Smooth muscle cell (in vitro differentiated cells): Measurements from ENCODE around the gene ABCF1. TPM values are rescaled to one million over a fixed set of nuclear protein-coding genes. Genes with fewer than 3 reads are reported as not detected.

Experiments
- DNase-seq: peaks from one replicate; lab custom pipeline; 2025; ENCODE audit not compliant: unreplicated experiment; lab: John Stamatoyannopoulos, UW
- H2AFZ ChIP-seq: fragments of 200-600 bp; sonication (generic); 2 replicates; pipeline ENCODE4 v1.6.0; 2016; ENCODE audit warnings: antibody characterized with exemption, low read depth, mild to moderate bottlenecking
- H3F3A ChIP-seq: fragments of 200-600 bp; sonication (generic); 2 replicates; pipeline ENCODE4 v1.6.0; 2017; ENCODE audit warnings: antibody characterized with exemption, low read depth
- H3K27ac ChIP-seq: fragments of 200-600 bp; sonication (generic); 2 replicates; pipeline ENCODE4 v1.5.1; 2016; ENCODE audit warnings: low read depth, mild to moderate bottlenecking
- H3K27me3 ChIP-seq: fragments of 200-600 bp; sonication (generic); 2 replicates; pipeline ENCODE4 v1.6.1; 2016; ENCODE audit warnings: low read depth, mild to moderate bottlenecking
- H3K36me3 ChIP-seq: fragments of 200-600 bp; sonication (generic); 2 replicates; pipeline ENCODE4 v1.5.1; 2016; ENCODE audit warnings: low read depth
- H3K4me1 ChIP-seq: fragments of 200-600 bp; sonication (generic); 2 replicates; pipeline ENCODE4 v1.5.1; 2016; ENCODE audit warnings: low read depth
- H3K4me2 ChIP-seq: fragments of 200-600 bp; sonication (generic); 2 replicates; pipeline ENCODE4 v1.6.0; 2016; ENCODE audit warnings: mild to moderate bottlenecking
- H3K4me3 ChIP-seq: fragments of 200-600 bp; sonication (generic); 2 replicates; pipeline ENCODE4 v1.5.1; 2016; ENCODE audit warnings: mild to moderate bottlenecking
- H3K79me2 ChIP-seq: fragments of 200-600 bp; sonication (generic); 2 replicates; pipeline ENCODE4 v1.6.0; 2016; ENCODE audit warnings: low read depth, mild to moderate bottlenecking
- H3K9ac ChIP-seq: fragments of 200-600 bp; sonication (generic); 2 replicates; pipeline ENCODE4 v1.6.0; 2016; ENCODE audit warnings: low read depth
- H3K9me3 ChIP-seq: fragments of 200-600 bp; sonication (generic); replicated peaks from 2 replicates; pipeline ENCODE4 v1.5.1; 2016; ENCODE audit warnings: low read depth
- H4K20me1 ChIP-seq: fragments of 200-600 bp; sonication (generic); 2 replicates; pipeline ENCODE4 v1.6.0; 2016; ENCODE audit warnings: low read depth
- WGBS: methylation state at CpG from one replicate; pipeline ENCODE4 v1.1.7; 2016; ENCODE audit warnings: low lambda C conversion rate; 5-methylcytosine and 5-hydroxymethylcytosine counted together
- polyA plus RNA-seq: library from polyadenylated mRNA; unstranded; fragments of >200 nt; fragmentation: Nextera tagmentation; extraction: Ambion mirVana; gene quantifications from 2 replicates; pipeline ENCODE4 v1.2.1, GENCODE V29; 2016
- total RNA-seq: library from RNA; depleted of rRNA; stranded (reverse); fragments of >200 nt; gene quantifications from 2 replicates; pipeline ENCODE4 v1.2.3, GENCODE V29; 2014
- TF ChIP-seq, protein P1 (sequence below): fragments of 200-600 bp; sonication (generic); IDR thresholded peaks from 2 replicates; pipeline ENCODE4 v1.5.1; 2017; ENCODE audit warnings: borderline replicate concordance, mild to moderate bottlenecking, antibody characterized with exemption; ENCODE audit not compliant: insufficient read depth, poor library complexity, severe bottlenecking

Gene ABCF1
- total and polyA plus RNA-seq, 2 experiments from 2014 or later = 34.7 to 39.1 TPM

- no peak overlapping the region for H2AFZ ChIP-seq
- peaks cover 7% of the 10 kb centered on the region for H3F3A ChIP-seq
- no peak overlapping the region for H3K27ac ChIP-seq
- H3K9me3 ChIP-seq = no peaks in the 10 kb centered on the region
- H3K79me2 ChIP-seq = peaks cover 26% of the 10 kb centered on the region
- peaks cover 16% of the 10 kb centered on the region for H4K20me1 ChIP-seq
- no peak overlapping the region for H3K4me2 ChIP-seq
- H3K36me3 ChIP-seq = no peaks in the 10 kb centered on the region
- no peak for DNase-seq
- TF ChIP-seq, protein P1, sequence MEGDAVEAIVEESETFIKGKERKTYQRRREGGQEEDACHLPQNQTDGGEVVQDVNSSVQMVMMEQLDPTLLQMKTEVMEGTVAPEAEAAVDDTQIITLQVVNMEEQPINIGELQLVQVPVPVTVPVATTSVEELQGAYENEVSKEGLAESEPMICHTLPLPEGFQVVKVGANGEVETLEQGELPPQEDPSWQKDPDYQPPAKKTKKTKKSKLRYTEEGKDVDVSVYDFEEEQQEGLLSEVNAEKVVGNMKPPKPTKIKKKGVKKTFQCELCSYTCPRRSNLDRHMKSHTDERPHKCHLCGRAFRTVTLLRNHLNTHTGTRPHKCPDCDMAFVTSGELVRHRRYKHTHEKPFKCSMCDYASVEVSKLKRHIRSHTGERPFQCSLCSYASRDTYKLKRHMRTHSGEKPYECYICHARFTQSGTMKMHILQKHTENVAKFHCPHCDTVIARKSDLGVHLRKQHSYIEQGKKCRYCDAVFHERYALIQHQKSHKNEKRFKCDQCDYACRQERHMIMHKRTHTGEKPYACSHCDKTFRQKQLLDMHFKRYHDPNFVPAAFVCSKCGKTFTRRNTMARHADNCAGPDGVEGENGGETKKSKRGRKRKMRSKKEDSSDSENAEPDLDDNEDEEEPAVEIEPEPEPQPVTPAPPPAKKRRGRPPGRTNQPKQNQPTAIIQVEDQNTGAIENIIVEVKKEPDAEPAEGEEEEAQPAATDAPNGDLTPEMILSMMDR = no peak
- no peak overlapping the region for H3K9ac ChIP-seq
- H3K4me3 ChIP-seq = no peak overlapping the region
- WGBS = 78% methylated on average over 3 of the region's 3 CpGs
- peaks cover 21% of the 10 kb centered on the region for H3K4me1 ChIP-seq
- no peaks in the 10 kb centered on the region for H3K27me3 ChIP-seq
Observed at GRCh38 chr6:30568245-30568644, 3.0 kb upstream of the ABCF1 start.

DNA sequence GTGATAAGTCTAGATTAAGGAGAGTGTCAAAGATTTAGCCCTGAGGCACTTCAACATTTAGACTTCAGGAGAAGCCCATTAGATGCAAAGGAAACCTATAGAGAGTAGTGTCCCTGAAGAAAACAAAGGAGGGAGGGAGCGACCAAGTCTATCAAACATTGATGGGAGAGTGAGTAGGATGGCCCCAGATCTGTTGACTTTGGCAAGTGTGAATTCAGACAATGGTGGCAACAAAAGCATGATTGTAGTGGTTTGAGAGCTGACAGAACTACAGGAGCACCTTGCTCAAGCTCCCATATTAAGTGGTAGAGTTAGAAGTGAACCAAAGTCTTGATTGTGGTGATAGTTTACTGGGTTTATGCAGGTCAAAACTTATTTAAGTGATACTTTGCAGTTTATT lies 979 bp upstream of the ABCF1 start:
- H3K9me3 ChIP-seq = no peaks in the 10 kb centered on the region
- 88% methylated on average over 1 of the region's 1 CpG for WGBS
- no peak for DNase-seq
- TF ChIP-seq, protein P1 = no peak
- H3K4me1 ChIP-seq = peaks cover 21% of the 10 kb centered on the region
- H3K27me3 ChIP-seq = no peaks in the 10 kb centered on the region
- peak overlapping the region; percentile 91 for H3K9ac ChIP-seq
- peak overlapping the region; percentile 96 for H3K27ac ChIP-seq
- H3K4me3 ChIP-seq = peak overlapping the region; percentile 82
- no peaks in the 10 kb centered on the region for H3F3A ChIP-seq
- H3K79me2 ChIP-seq = peaks cover 46% of the 10 kb centered on the region
- peaks cover 36% of the 10 kb centered on the region for H4K20me1 ChIP-seq
- H3K4me2 ChIP-seq = peak overlapping the region; percentile 97
- H2AFZ ChIP-seq = peak overlapping the region; percentile 98
- H3K36me3 ChIP-seq = no peaks in the 10 kb centered on the region

GRCh38 chr6:30570740-30571074 lies 535 bp upstream of the ABCF1 start:
- Histone ChIP-seq H3K27me3 (no peaks in the 10 kb centered on the region), H3F3A (no peaks in the 10 kb centered on the region), H3K4me2 (peak overlapping the region; percentile 97), H3K4me3 (peak overlapping the region; percentile 82), H3K9me3 (no peaks in the 10 kb centered on the region), H3K79me2 (peaks cover 50% of the 10 kb centered on the region), H4K20me1 (peaks cover 41% of the 10 kb centered on the region), H3K27ac (peak overlapping the region; percentile 96), H3K9ac (peak overlapping the region; percentile 91), H2AFZ (peak overlapping the region; percentile 98), H3K36me3 (no peaks in the 10 kb centered on the region), H3K4me1 (peaks cover 21% of the 10 kb centered on the region)
- 8% methylated on average over 18 of the region's 18 CpGs for WGBS
- DNase-seq = no peak
- TF ChIP-seq, protein P1 = no peak

GRCh38 chr6:30571762-30572082 lies 480 bp downstream of the ABCF1 start:
- peak overlapping the region; percentile 97 for H3K9ac ChIP-seq
- no peaks in the 10 kb centered on the region for H3K27me3 ChIP-seq
- 1% methylated on average over 8 of the region's 8 CpGs for WGBS
- peaks cover 48% of the 10 kb centered on the region for H4K20me1 ChIP-seq
- H3K27ac ChIP-seq = peak overlapping the region; percentile 96
- TF ChIP-seq, protein P1 = no peak
- H3K36me3 ChIP-seq = no peaks in the 10 kb centered on the region
- H3F3A ChIP-seq = no peaks in the 10 kb centered on the region
- H3K4me1 ChIP-seq = peaks cover 21% of the 10 kb centered on the region
- DNase-seq = no peak
- H3K4me2 ChIP-seq = peak overlapping the region; percentile 97
- peaks cover 60% of the 10 kb centered on the region for H3K79me2 ChIP-seq
- H3K4me3 ChIP-seq = peak overlapping the region; percentile 82
- H3K9me3 ChIP-seq = no peaks in the 10 kb centered on the region
- no peak overlapping the region for H2AFZ ChIP-seq
